ENCODE measurements around the gene EIF4A3. TPM values are rescaled to one million over a fixed set of nuclear protein-coding genes. Genes with fewer than 3 reads are reported as not detected.

The EIF4A3 gene
- total and polyA plus RNA-seq, 10 of the 15 experiments (the other 5 are each of a cell fraction or from before 2014, with no cell fraction given): 53.3 to 225 (median 103) TPM

DNA sequence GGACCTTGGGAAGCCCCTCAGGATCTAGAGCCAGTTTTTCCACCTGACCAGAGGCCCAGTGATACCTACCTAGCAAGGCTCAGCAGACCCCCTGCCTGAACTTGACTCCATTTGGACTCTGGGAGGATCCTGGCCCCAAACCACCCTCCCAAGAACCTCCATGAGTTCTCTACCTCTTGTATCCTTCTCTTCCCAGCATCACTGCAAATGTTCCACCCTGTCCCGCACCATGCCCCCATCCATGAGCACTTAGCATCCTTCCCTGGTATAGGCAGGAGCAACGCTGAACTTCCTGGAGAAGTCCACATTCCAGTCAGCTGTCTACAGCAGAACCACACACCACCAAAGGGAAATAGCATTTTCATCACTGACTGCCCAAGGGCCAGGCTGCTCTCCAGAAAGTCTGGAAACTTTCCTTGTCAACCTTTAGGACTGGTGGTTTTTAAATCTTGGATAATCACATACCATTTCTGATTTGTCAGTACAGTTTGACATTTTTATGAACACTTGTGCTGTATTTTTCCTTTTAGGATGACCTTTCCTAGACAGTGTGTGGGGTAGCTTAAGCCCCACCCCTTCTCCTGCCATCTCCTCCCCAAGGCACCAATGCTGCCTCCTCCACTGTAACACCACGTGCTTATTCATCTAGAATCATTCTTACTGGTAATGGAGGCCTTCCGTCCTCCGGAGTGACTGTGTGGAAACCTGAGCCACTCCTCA is 13.9 kb downstream of the EIF4A3 start (continued):
- no peak for TF ChIP-seq BCLAF1 (IDR thresholded peaks at IDR 0.05)
- TF ChIP-seq ZBTB33 (IDR thresholded peaks at IDR 0.05): no peak
- no peak for TF ChIP-seq ATF2 (IDR thresholded peaks at IDR 0.05; ENCODE audit: low read length)
- TF ChIP-seq, protein P1, sequence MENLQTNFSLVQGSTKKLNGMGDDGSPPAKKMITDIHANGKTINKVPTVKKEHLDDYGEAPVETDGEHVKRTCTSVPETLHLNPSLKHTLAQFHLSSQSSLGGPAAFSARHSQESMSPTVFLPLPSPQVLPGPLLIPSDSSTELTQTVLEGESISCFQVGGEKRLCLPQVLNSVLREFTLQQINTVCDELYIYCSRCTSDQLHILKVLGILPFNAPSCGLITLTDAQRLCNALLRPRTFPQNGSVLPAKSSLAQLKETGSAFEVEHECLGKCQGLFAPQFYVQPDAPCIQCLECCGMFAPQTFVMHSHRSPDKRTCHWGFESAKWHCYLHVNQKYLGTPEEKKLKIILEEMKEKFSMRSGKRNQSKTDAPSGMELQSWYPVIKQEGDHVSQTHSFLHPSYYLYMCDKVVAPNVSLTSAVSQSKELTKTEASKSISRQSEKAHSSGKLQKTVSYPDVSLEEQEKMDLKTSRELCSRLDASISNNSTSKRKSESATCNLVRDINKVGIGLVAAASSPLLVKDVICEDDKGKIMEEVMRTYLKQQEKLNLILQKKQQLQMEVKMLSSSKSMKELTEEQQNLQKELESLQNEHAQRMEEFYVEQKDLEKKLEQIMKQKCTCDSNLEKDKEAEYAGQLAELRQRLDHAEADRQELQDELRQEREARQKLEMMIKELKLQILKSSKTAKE (IDR thresholded peaks at IDR 0.05; ENCODE audit: low read depth, poor library complexity, severe bottlenecking): no peak
